Measurements from ENCODE around the gene DPEP2NB.
"Not testable (repeated sequence)": the region's sequence is repeated elsewhere in the genome, so short reads cannot be mapped to it uniquely, and the experiment has no call there.

The DPEP2NB gene

GRCh38 chr16:67977005-67977404, 38.7 kb downstream of the DPEP2NB start:
- Histone ChIP-seq H3K79me2 (ENCODE audit: control insufficient read depth, low read length) (no peaks in the 10 kb centered on the region), H3K4me1 (ENCODE audit: control insufficient read depth, low read length) (peaks cover 12% of the 10 kb centered on the region), H4K20me1 (ENCODE audit: control insufficient read depth, insufficient read depth, low read depth, low read length) (no peaks in the 10 kb centered on the region), H3K9me3 (ENCODE audit: control insufficient read depth, insufficient read depth, low read length) (no peaks in the 10 kb centered on the region), H3K4me2 (ENCODE audit: low read length) (no peak overlapping the region), H3K27ac (ENCODE audit: low read depth, low read length) (no peak overlapping the region), H3K9me2 (replicated peaks; ENCODE audit: control insufficient read depth, low read length) (no peaks in the 10 kb centered on the region), H3K27me3 (ENCODE audit: control insufficient read depth, low read length) (peaks cover 26% of the 10 kb centered on the region), H3F3A (ENCODE audit: control insufficient read depth, insufficient read depth) (no peaks in the 10 kb centered on the region), H3K36me3 (ENCODE audit: control insufficient read depth, low read length) (no peaks in the 10 kb centered on the region), H3K4me3 (ENCODE audit: low read length) (no peak overlapping the region)
- no peak for TF ChIP-seq EZH2phosphoT487 (IDR thresholded peaks at IDR 0.05; ENCODE audit: borderline replicate concordance, low read length)
- TF ChIP-seq, protein P1, sequence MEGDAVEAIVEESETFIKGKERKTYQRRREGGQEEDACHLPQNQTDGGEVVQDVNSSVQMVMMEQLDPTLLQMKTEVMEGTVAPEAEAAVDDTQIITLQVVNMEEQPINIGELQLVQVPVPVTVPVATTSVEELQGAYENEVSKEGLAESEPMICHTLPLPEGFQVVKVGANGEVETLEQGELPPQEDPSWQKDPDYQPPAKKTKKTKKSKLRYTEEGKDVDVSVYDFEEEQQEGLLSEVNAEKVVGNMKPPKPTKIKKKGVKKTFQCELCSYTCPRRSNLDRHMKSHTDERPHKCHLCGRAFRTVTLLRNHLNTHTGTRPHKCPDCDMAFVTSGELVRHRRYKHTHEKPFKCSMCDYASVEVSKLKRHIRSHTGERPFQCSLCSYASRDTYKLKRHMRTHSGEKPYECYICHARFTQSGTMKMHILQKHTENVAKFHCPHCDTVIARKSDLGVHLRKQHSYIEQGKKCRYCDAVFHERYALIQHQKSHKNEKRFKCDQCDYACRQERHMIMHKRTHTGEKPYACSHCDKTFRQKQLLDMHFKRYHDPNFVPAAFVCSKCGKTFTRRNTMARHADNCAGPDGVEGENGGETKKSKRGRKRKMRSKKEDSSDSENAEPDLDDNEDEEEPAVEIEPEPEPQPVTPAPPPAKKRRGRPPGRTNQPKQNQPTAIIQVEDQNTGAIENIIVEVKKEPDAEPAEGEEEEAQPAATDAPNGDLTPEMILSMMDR (IDR thresholded peaks at IDR 0.05; ENCODE audit: low read depth, low read length, poor library complexity, severe bottlenecking): no peak

GRCh38 chr16:67976205-67976604, 39.5 kb downstream of the DPEP2NB start:
- peaks cover 12% of the 10 kb centered on the region for H3K4me1 ChIP-seq (ENCODE audit: control insufficient read depth, low read length)
- H3K9me3 ChIP-seq (ENCODE audit: control insufficient read depth, insufficient read depth, low read length): no peaks in the 10 kb centered on the region
- no peaks in the 10 kb centered on the region for H3K79me2 ChIP-seq (ENCODE audit: control insufficient read depth, low read length)

GRCh38 chr16:67975321-67976105, 40.2 kb downstream of the DPEP2NB start:
- Histone ChIP-seq H3K4me1 (ENCODE audit: control insufficient read depth, low read length) (peaks cover 12% of the 10 kb centered on the region), H4K20me1 (ENCODE audit: control insufficient read depth, insufficient read depth, low read depth, low read length) (no peaks in the 10 kb centered on the region), H3K27ac (ENCODE audit: low read depth, low read length) (no peak overlapping the region), H3K9me2 (replicated peaks; ENCODE audit: control insufficient read depth, low read length) (no peaks in the 10 kb centered on the region), H3K79me2 (ENCODE audit: control insufficient read depth, low read length) (no peaks in the 10 kb centered on the region), H3K4me2 (ENCODE audit: low read length) (no peak overlapping the region), H3F3A (ENCODE audit: control insufficient read depth, insufficient read depth) (no peaks in the 10 kb centered on the region), H3K9me3 (ENCODE audit: control insufficient read depth, insufficient read depth, low read length) (no peaks in the 10 kb centered on the region), H3K27me3 (ENCODE audit: control insufficient read depth, low read length) (peaks cover 26% of the 10 kb centered on the region), H3K36me3 (ENCODE audit: control insufficient read depth, low read length) (no peaks in the 10 kb centered on the region), H3K4me3 (ENCODE audit: low read length) (no peak overlapping the region)
- TF ChIP-seq EZH2phosphoT487 (IDR thresholded peaks at IDR 0.05; ENCODE audit: borderline replicate concordance, low read length): no peak
- TF ChIP-seq, protein P1 (IDR thresholded peaks at IDR 0.05; ENCODE audit: low read depth, low read length, poor library complexity, severe bottlenecking): no peak

More at GRCh38 chr16:67976205-67976604, 39.5 kb downstream of the DPEP2NB start:
- Histone ChIP-seq H4K20me1 (ENCODE audit: control insufficient read depth, insufficient read depth, low read depth, low read length) (no peaks in the 10 kb centered on the region), H3K27me3 (ENCODE audit: control insufficient read depth, low read length) (peaks cover 26% of the 10 kb centered on the region), H3K36me3 (ENCODE audit: control insufficient read depth, low read length) (no peaks in the 10 kb centered on the region), H3K9me2 (replicated peaks; ENCODE audit: control insufficient read depth, low read length) (no peaks in the 10 kb centered on the region), H3K27ac (ENCODE audit: low read depth, low read length) (no peak overlapping the region), H3K4me2 (ENCODE audit: low read length) (no peak overlapping the region), H3F3A (ENCODE audit: control insufficient read depth, insufficient read depth) (no peaks in the 10 kb centered on the region), H3K4me3 (ENCODE audit: low read length) (no peak overlapping the region)
- TF ChIP-seq EZH2phosphoT487 (IDR thresholded peaks at IDR 0.05; ENCODE audit: borderline replicate concordance, low read length): no peak
- TF ChIP-seq, protein P1 (IDR thresholded peaks at IDR 0.05; ENCODE audit: low read depth, low read length, poor library complexity, severe bottlenecking): no peak

GRCh38 chr16:67972285-67972684, 43.4 kb downstream of the DPEP2NB start:
- not testable (repeated sequence) for H3K79me2 ChIP-seq (ENCODE audit: control insufficient read depth, low read length); H3K4me3 ChIP-seq (ENCODE audit: low read length); H3K9me2 ChIP-seq (replicated peaks; ENCODE audit: control insufficient read depth, low read length); H3K4me2 ChIP-seq (ENCODE audit: low read length); H3K27ac ChIP-seq (ENCODE audit: low read depth, low read length); H3K36me3 ChIP-seq (ENCODE audit: control insufficient read depth, low read length); H3K9me3 ChIP-seq (ENCODE audit: control insufficient read depth, insufficient read depth, low read length); H3F3A ChIP-seq (ENCODE audit: control insufficient read depth, insufficient read depth); H4K20me1 ChIP-seq (ENCODE audit: control insufficient read depth, insufficient read depth, low read depth, low read length)
- H3K4me1 ChIP-seq (ENCODE audit: control insufficient read depth, low read length): peaks cover 30% of the 10 kb centered on the region
- peaks cover 24% of the 10 kb centered on the region for H3K27me3 ChIP-seq (ENCODE audit: control insufficient read depth, low read length)

Measured in DOHH2 (cell line).